ENCODE data around the gene CD320.
"Not testable (repeated sequence)": the region's sequence is repeated elsewhere in the genome, so short reads cannot be mapped to it uniquely, and the experiment has no call there.

Gene CD320

GRCh38 chr19:8307965-8308866 lies at the start of gene CD320:
Gene CD320 (minus strand): TSS chr19:8308358. CDS start chr19:8308290, 68 bp downstream.
- DNase-seq (ENCODE audit: low read depth), result peak; percentile 78
- H3K4me3 ChIP-seq (ENCODE audit: low read depth, low read length), result peak within 1 kb of the TSS; percentile 56
- in situ Hi-C loops (cut with HindIII; ENCODE audit: low sequenced_read_pairs), result no loop called here
- no peak for TF ChIP-seq CTCF (IDR thresholded peaks at IDR 0.05; ENCODE audit: low read depth, low read length, missing control alignments)

- TF ChIP-seq CTCF (IDR thresholded peaks at IDR 0.05; ENCODE audit: low read depth, low read length, missing control alignments), result no peak
- in situ Hi-C loops (cut with HindIII; ENCODE audit: low sequenced_read_pairs), result no loop called here
- DNase-seq (ENCODE audit: low read depth), result no peak
- H3K4me3 ChIP-seq (ENCODE audit: low read depth, low read length), result no peak overlapping the region
These were observed 48.9 kb upstream of the CD320 start for GRCh38 chr19:8357007-8357521.

GRCh38 chr19:8355631-8356402 lies 47.7 kb upstream of the CD320 start:
- no peak for TF ChIP-seq CTCF (IDR thresholded peaks at IDR 0.05; ENCODE audit: low read depth, low read length, missing control alignments)
- DNase-seq (ENCODE audit: low read depth), result peak; percentile 45
- H3K4me3 ChIP-seq (ENCODE audit: low read depth, low read length), result no peak overlapping the region
- in situ Hi-C loops (cut with HindIII; ENCODE audit: low sequenced_read_pairs), result no loop called here

GRCh38 chr19:8352845-8353244 lies 44.7 kb upstream of the CD320 start:
- H3K4me3 ChIP-seq (ENCODE audit: low read depth, low read length); in situ Hi-C loops (cut with HindIII; ENCODE audit: low sequenced_read_pairs); DNase-seq (ENCODE audit: low read depth): not testable (repeated sequence)

- in situ Hi-C loops (cut with HindIII; ENCODE audit: low sequenced_read_pairs), result no loop called here
- no peak for DNase-seq (ENCODE audit: low read depth)
- no peak overlapping the region for H3K4me3 ChIP-seq (ENCODE audit: low read depth, low read length)
- no peak for TF ChIP-seq CTCF (IDR thresholded peaks at IDR 0.05; ENCODE audit: low read depth, low read length, missing control alignments)
These were observed 44.1 kb upstream of the CD320 start for GRCh38 chr19:8352134-8352827.

GRCh38 chr19:8349629-8350372 lies 41.6 kb upstream of the CD320 start:
- H3K4me3 ChIP-seq (ENCODE audit: low read depth, low read length); DNase-seq (ENCODE audit: low read depth); in situ Hi-C loops (cut with HindIII; ENCODE audit: low sequenced_read_pairs): not testable (repeated sequence)

GRCh38 chr19:8343483-8343844 lies 35.3 kb upstream of the CD320 start:
- no peak for DNase-seq (ENCODE audit: low read depth)
- no peak overlapping the region for H3K4me3 ChIP-seq (ENCODE audit: low read depth, low read length)
- in situ Hi-C loops (cut with HindIII; ENCODE audit: low sequenced_read_pairs), result no loop called here
- TF ChIP-seq CTCF (IDR thresholded peaks at IDR 0.05; ENCODE audit: low read depth, low read length, missing control alignments), result no peak

Data from astrocyte of the cerebellum (primary cell).